HG03108 (cell line): ENCODE data around the gene PDYN.

ENCODE experiments used
- ATAC-seq: cut with Tn5 transposase; IDR thresholded peaks from one replicate; pipeline ENCODE4 v1.9.1; 2021; ENCODE audit warnings: moderate library complexity; ENCODE audit not compliant: unreplicated experiment

Gene PDYN

DNA sequence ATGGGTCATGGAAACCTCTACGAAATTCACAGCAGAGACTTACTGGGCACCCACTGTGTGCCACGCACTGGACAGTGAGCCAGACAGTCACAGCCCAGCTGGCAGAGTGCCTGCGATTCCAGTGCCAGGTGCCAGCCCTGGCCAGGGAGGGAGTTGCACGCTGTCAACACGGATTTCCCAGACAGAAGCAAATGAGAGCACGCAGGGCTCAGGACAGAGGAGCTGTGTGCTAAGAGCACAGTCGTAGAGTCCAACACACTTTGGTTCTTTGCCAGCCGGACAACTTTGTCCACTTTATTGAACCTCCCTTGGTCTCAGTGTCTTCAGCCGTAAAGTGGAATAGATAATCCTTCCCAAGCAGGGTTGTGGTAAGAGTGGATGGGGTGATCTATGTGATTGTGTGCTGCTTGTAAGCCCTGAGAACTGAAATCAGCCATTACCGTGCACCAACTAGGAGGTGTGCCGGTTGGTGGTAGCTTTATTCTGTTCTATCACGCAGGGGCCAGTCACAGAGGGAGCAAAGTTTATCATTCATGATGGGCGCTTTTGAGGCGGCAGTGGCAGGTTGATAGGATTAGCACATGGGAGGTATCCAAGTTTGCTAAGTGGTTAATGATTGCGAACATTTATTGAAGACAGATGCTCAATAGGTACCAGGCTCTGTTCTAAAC lies 58.0 kb downstream of the PDYN start:
- ATAC-seq: no peak

DNA sequence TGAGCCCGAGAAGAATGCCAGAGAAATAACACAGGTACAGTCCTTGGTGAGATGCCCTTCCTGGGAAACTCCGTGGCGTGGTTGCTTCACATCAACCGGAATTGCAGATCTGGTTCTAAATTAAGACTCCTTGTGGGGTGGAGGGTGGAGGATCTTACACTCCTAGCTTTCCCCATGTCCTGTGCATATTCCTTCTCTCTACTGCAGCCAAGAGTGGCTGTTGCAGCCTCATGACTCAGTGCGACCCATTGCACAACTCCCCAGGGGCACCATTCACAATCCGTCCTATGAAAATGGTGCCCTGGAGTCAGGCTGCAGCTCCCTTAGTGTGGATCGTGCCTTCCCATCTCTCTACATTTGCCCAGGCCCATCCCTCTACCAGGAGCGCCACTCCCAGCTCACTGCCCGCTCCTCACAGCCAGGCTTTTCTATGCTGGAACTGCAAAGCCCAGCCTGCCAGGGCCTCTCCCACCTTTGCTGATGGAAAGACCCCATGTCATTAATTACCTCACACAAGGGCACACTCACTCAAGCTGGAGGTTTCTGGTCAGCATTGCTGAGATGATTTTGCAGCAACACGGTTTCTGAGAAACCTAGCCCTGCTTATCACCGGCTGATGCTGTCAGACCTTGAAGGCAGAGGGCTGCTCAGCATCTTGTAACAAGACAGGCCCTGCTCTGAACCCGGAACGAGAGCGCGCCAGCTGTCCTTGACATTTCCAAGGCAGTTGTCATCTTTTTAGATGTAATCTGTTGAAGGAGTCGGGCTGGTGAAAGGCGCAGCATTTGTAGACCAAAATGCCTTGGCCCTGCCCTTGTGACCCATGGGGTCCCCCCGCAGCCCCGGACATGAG lies 58.9 kb downstream of the PDYN start:
- no peak for ATAC-seq

- ATAC-seq: no peak
Measured at GRCh38 chr20:1934156-1934555, 59.7 kb downstream of the PDYN start.

DNA sequence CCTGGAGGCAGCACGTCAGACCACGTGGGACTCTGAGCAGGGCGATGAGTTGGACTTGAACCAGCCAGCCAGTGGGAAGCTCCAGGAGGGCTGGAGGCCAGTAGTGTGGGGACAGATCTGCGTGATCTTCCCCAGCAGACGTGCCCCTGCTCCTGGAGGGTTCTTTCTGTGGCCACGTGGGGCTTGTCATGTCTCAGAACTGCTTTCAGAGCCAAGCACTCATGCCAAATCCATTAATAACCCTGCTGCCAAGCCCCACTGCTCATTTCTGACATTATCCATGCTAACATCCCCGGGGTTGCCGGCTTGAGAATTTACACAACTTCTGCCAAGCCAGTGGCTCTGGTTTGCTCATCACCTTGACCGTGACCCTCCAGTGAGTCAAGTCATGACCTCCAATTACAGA lies 60.4 kb downstream of the PDYN start:
- ATAC-seq: no peak

DNA sequence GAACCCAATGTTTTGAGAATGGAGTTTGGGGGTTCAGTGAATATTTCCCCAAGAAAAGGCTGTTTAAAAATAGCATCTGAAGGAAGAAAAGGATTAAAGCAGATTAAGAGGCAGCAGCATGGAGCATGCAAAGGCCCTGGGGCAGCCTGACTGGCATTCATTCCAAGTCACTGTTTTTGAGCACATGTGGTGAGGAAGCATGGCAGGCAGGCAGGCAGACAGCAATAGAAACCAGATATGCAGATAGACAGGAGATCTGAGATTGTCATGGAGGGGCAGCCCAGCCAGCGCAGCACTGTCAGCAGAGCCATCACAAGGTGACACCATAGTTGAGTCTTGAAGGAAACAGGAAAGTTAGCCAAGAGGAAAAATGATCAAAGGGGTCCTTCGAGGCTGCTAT lies 60.9 kb downstream of the PDYN start:
- no peak for ATAC-seq

DNA sequence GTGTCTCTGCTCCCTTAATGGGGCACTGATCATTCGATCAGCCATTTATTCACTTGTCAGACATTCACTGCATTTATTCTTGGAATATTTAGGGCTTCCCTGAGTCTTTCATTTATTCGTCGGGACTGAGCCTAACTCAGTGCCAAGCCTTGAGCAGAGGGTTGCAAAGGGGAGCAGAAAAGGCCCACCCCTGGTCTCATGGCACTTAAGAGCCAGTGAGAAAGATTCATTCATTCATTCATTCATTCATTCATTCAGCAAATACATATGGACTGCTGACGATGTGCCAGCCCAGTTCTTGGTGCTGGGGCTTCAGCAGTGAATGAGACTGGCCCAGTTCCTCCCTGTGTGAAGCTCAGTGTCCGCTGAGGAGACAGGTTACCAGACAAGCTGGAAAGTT lies 62.0 kb downstream of the PDYN start:
- ATAC-seq: no peak

DNA sequence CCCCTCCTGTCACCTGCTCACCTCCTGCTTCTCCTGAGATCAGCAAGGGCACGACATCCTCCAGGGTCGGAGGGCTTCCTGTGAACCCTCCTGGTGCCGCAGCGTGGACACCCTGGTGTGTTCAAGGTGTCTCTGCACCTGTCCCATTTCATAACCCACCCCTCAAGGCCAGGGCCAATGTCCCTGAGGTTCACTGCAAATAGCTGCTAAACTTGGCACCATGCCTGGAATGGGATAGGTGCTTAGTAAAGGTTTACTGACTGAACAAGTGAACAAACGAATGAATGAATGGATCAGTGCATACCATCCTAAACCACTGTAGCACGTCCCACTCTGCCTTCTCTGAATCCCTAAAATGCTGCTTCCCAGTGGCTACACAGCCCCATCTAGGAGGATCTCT lies 63.7 kb downstream of the PDYN start:
- ATAC-seq: no peak

- ATAC-seq: no peak
Measured at GRCh38 chr20:1929460-1929859, 64.4 kb downstream of the PDYN start.

- no peak for ATAC-seq
Measured at GRCh38 chr20:1928782-1929181, 65.1 kb downstream of the PDYN start.
